ENCODE data around the gene BTF3.

Gene BTF3

GRCh38 chr5:73552642-73553041 lies 54.4 kb downstream of the BTF3 start:
- H3K27me3 ChIP-seq (ENCODE audit: insufficient read depth, low read length), result no peaks in the 10 kb centered on the region
- H3K36me3 ChIP-seq (ENCODE audit: insufficient read depth, low read depth, low read length), result peaks cover 5% of the 10 kb centered on the region
- H3K4me1 ChIP-seq (ENCODE audit: insufficient read depth, low read length), result no peaks in the 10 kb centered on the region
- no peak overlapping the region for H3K9ac ChIP-seq (ENCODE audit: low read depth, low read length)
- H3K27ac ChIP-seq (ENCODE audit: low read length), result no peak overlapping the region
- no peak overlapping the region for H3K4me3 ChIP-seq (ENCODE audit: low read length)
- H3K9me3 ChIP-seq (ENCODE audit: insufficient read depth, low read depth, low read length), result no peaks in the 10 kb centered on the region

Measured in iPS-20b (cell line).